Naive thymus-derived CD8-positive, alpha-beta T cell (primary cell): ENCODE data around the gene CHTOP. TPM values are rescaled to one million over a fixed set of nuclear protein-coding genes. Genes with fewer than 3 reads are reported as not detected.

ENCODE experiments used
- ATAC-seq, 2 donors: fragments of 150-1000 bp; cut with Tn5 transposase in 1 of 2; sonication (Bioruptor Pico), chemical (Tn5 transposase) in 1 of 2; 1 replicate in 1 of 2; 2 replicates in 1 of 2; pipeline ENCODE4 v1.10.0; 2021; ENCODE audit warnings: mild to moderate bottlenecking in 2 of 2, moderate library complexity in 2 of 2
- POLR2A ChIA-PET: fragments of 350-600 bp; sonication (Branson Sonifier 250); formaldehyde crosslinking; loops from one replicate; lab custom pipeline; 2021; ENCODE audit warnings: antibody characterized with exemption; lab: Charles Lee
- DNase-seq, 10 donors: peaks; one replicate each; pipeline versions ENCODE4 v3.0.0 to v3.0.0-alpha.2; 2020 to 2022
- H3K27ac Mint-ChIP-seq, 10 donors: one replicate each; pipeline ENCODE4 v1.8.0; 2020 to 2022; ENCODE audit warnings: mild to moderate bottlenecking in 10 of 10, mixed read lengths in 10 of 10, moderate library complexity in 4 of 10, inconsistent platforms in 1 of 10
- H3K27me3 Mint-ChIP-seq, 5 donors: one replicate each; pipeline ENCODE4 v1.8.0; 2021 to 2022; ENCODE audit warnings: mixed read lengths in 5 of 5
- H3K36me3 Mint-ChIP-seq, 3 donors: one replicate each; pipeline ENCODE4 v1.8.0; 2020 to 2022; ENCODE audit warnings: mixed read lengths in 3 of 3, mild to moderate bottlenecking in 2 of 3, inconsistent platforms in 1 of 3
- H3K4me1 Mint-ChIP-seq, 4 donors: one replicate each; pipeline ENCODE4 v1.8.0; 2021 to 2022; ENCODE audit warnings: mixed read lengths in 4 of 4
- H3K4me3 Mint-ChIP-seq, 10 donors: one replicate each; pipeline ENCODE4 v1.8.0; 2020 to 2022; ENCODE audit warnings: mild to moderate bottlenecking in 10 of 10, mixed read lengths in 10 of 10, moderate library complexity in 6 of 10, inconsistent platforms in 1 of 10
- H3K9me3 Mint-ChIP-seq, 9 donors: one replicate each; pipeline ENCODE4 v1.8.0; 2020 to 2022; ENCODE audit warnings: mixed read lengths in 9 of 9, mild to moderate bottlenecking in 3 of 9, inconsistent platforms in 1 of 9, moderate library complexity in 1 of 9
- polyA plus RNA-seq, 3 donors: library from polyadenylated mRNA; unstranded; fragments of 300-500 nt; fragmentation: Illumina TruSeq; gene quantifications; one replicate each; pipeline ENCODE4 v1.2.3, GENCODE V29; 2021
- total RNA-seq, 8 experiments: library from RNA in 2 of 8; stranded (reverse) in 2 of 8; gene quantifications; one replicate each; pipeline ENCODE4 v1.2.3 and lab custom pipeline; 2021 to 2026

The CHTOP gene
- total and polyA plus RNA-seq, 5 experiments from 2014 or later = 45.2 to 155 (median 74.7) TPM

DNA sequence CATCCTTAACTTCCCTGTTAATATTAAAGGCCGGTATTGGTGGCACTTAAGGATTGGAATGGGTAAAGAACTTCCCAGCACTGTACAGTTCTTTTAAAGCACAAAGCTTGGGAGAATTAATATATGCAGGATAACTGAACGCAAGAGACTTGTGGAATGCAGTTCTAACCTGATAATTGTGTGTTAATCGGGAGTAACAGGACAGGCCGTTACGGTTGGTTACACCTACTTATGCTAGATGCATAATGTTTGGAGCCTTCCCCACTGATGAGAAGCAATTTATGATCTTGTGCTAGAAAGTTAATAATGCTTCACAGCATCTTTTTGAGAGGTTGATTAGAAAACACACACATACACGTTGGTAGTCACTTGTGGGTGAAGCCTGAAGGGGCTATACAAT, 7.0 kb downstream of the CHTOP start:
- H3K4me3 Mint-ChIP-seq = peak overlapping the region in 1 of 10 donors; percentile 0

DNA sequence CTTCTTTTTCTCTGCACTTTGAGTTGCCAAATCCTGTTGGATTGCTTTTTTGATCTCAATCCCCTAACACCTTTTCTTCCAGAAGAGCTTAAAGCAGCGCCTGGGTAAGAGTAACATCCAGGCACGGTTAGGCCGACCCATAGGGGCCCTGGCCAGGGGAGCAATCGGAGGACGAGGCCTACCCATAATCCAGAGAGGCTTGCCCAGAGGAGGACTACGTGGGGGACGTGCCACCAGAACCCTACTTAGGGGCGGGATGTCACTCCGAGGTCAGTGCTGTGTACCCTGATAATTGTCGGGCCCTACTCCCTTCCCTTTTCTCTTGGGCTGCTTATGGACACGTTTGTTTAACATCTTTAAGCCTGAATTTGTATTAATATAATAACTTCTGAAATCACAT, 8.3 kb downstream of the CHTOP start:
- H3K27me3 Mint-ChIP-seq = no peaks in the 10 kb centered on the region
- no peak for DNase-seq
- POLR2A ChIA-PET = no interaction called here
- ATAC-seq = no peak
- H3K4me3 Mint-ChIP-seq = peak overlapping the region in 2 of 10 donors; percentile 13 to 14
- H3K36me3 Mint-ChIP-seq = peaks cover 26 to 95% (median 34%) of the 10 kb centered on the region in 3 donors
- peak overlapping the region in 5 of 10 donors; percentile 37 to 86 (median 66) for H3K27ac Mint-ChIP-seq
- H3K9me3 Mint-ChIP-seq = no peaks in the 10 kb centered on the region
- peaks cover 25 to 76% (median 76%) of the 10 kb centered on the region in 4 donors for H3K4me1 Mint-ChIP-seq

More for the DNA sequence above, 7.0 kb downstream of the CHTOP start:
- no peaks in the 10 kb centered on the region for H3K9me3 Mint-ChIP-seq
- ATAC-seq = no peak
- peaks cover 23 to 76% (median 73%) of the 10 kb centered on the region in 4 donors for H3K4me1 Mint-ChIP-seq
- DNase-seq = no peak
- POLR2A ChIA-PET = interaction anchor here (3.9 kb wide), 1 partner anchor 9 kb away, joined by 26 read pairs; no protein-coding TSS in a partner anchor
- peak overlapping the region in 5 of 10 donors; percentile 17 to 69 (median 33) for H3K27ac Mint-ChIP-seq
- H3K36me3 Mint-ChIP-seq = peaks cover 28 to 95% (median 33%) of the 10 kb centered on the region in 3 donors
- no peaks in the 10 kb centered on the region for H3K27me3 Mint-ChIP-seq

DNA sequence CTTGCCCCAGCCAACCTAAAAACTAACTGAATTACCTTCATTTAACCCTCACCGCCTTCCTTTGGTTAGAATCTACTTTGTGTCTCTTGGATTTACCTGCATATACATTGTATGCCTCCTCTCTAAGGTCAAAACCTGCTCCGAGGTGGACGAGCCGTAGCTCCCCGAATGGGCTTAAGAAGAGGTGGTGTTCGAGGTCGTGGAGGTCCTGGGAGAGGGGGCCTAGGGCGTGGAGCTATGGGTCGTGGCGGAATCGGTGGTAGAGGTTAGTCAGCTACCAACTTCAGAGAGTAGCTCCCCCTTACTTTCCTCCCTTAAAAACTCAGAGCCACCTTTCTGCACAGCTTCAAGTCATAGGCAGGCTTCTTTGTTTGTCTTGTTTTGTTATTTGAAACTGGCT, 9.2 kb downstream of the CHTOP start:
- peaks cover 30 to 80% (median 79%) of the 10 kb centered on the region in 4 donors for H3K4me1 Mint-ChIP-seq
- DNase-seq = no peak
- POLR2A ChIA-PET = interaction anchor here (0.8 to 10.4 kb wide), 3 partner anchors 9 to 16 kb away, joined by 3 to 85 read pairs (median 6); partner anchors contain the start of genes CHTOP and SNAPIN
- H3K9me3 Mint-ChIP-seq = no peaks in the 10 kb centered on the region
- peaks cover 20 to 90% (median 32%) of the 10 kb centered on the region in 3 donors for H3K36me3 Mint-ChIP-seq
- H3K4me3 Mint-ChIP-seq = no peak overlapping the region
- ATAC-seq = no peak
- peak overlapping the region in 9 of 10 donors; percentile 0 to 86 (median 47) for H3K27ac Mint-ChIP-seq
- no peaks in the 10 kb centered on the region for H3K27me3 Mint-ChIP-seq

DNA sequence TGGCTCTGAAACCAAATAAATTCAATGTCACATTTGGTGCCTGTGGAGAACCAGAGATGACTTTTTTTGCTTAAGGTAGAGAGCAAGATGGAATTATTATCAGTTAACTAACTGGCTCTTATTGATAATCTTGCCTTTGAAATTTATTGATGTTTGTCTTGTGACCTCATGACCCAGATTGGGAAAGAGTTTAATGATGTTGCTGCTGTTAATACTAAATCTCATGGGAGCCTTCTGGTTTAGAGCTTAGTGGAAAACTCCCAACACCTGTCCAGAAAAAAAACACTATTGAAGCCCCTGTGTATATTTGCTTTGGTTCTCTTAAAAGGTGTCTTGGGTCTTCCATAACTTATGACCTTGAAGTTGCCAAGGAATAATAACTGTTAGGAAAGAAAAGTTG, 9.9 kb downstream of the CHTOP start:
- peaks cover 20 to 82% (median 32%) of the 10 kb centered on the region in 3 donors for H3K36me3 Mint-ChIP-seq
- peaks cover 32 to 83% (median 81%) of the 10 kb centered on the region in 4 donors for H3K4me1 Mint-ChIP-seq
- no peaks in the 10 kb centered on the region for H3K9me3 Mint-ChIP-seq
- POLR2A ChIA-PET = interaction anchor here (0.6 to 10.4 kb wide), 5 partner anchors 8 to 107 kb away, joined by 3 to 85 read pairs (median 4); partner anchors contain the start of genes CHTOP and SNAPIN
- no peak for DNase-seq
- H3K27ac Mint-ChIP-seq = peak overlapping the region in 9 of 10 donors; percentile 18 to 81 (median 50)
- peak overlapping the region in 1 of 10 donors; percentile 15 for H3K4me3 Mint-ChIP-seq
- no peaks in the 10 kb centered on the region for H3K27me3 Mint-ChIP-seq
- ATAC-seq = no peak

DNA sequence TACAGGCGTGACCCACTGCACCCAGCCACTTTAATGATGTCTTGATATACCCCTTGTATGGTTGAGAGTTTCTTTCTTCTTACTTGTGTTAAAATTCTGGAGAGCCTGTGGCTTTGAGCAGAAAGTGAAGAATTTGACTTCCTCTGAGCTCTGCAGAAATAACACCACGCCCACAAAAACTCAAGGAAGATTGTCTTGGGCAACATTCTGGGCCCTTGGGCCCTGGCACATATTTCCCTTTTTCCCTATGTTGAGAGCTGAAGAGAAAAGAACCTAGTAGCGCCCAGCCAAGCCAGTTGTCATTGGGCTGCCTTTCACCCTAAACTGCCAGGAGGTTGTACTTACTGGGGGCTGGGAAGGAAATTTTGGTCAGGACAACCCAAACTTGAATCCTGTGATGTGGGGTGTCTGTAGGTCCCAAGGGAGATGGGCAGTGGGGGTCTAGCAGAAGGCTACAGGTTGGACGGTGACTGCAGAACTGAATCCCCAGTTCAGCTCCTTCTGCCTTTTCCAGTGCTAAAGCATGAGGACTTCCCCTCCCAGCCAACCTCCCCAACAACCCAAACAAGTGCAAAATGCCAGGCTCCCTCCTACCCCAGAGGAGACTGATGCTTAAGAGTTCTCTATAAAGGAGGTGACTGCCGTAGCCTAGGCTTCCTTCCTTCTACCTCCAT, 12.9 kb downstream of the CHTOP start:
- Mint-ChIP-seq H3K27ac (peak overlapping the region; percentile 67 to 94 (median 81)), H3K27me3 (no peaks in the 10 kb centered on the region), H3K9me3 (no peaks in the 10 kb centered on the region), H3K36me3 (peaks cover 20 to 57% (median 27%) of the 10 kb centered on the region in 3 donors), H3K4me1 (peaks cover 40 to 84% (median 82%) of the 10 kb centered on the region in 4 donors), H3K4me3 (peak overlapping the region in 6 of 10 donors; percentile 11 to 75 (median 32))
- DNase-seq (no peak), ATAC-seq (no peak)
- POLR2A ChIA-PET = interaction anchor here (0.6 to 10.4 kb wide), 3 partner anchors 9 to 136 kb away, joined by 3 to 85 read pairs (median 7); partner anchors contain the start of gene CHTOP

DNA sequence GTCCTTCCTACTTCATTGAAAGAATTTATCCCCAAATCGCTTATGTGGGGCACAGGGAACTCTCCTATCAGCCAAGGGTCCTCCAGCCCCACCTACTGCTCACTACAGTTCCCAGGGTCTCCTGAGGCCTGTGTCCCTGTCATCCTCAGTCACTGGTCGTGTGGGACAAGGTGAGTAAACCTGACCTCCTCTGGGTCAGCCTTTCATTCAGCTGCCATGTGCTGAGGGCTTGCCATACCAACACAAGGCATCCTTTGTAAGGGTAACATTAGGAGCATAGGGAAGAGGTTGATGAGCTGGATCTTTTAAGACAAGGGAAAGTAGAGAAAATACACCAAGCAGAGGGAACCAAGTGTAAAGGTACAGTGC, 13.5 kb downstream of the CHTOP start:
- peak overlapping the region; percentile 67 to 94 (median 81) for H3K27ac Mint-ChIP-seq
- H3K9me3 Mint-ChIP-seq = no peaks in the 10 kb centered on the region
- no peaks in the 10 kb centered on the region for H3K27me3 Mint-ChIP-seq
- peaks cover 40 to 79% (median 77%) of the 10 kb centered on the region in 4 donors for H3K4me1 Mint-ChIP-seq
- peak overlapping the region in 6 of 10 donors; percentile 11 to 50 (median 26) for H3K4me3 Mint-ChIP-seq
- ATAC-seq = no peak
- DNase-seq = no peak
- POLR2A ChIA-PET = interaction anchor here (0.6 to 10.4 kb wide), 4 partner anchors 9 to 136 kb away, joined by 3 to 85 read pairs (median 6); partner anchors contain the start of gene CHTOP
- H3K36me3 Mint-ChIP-seq = peaks cover 20 to 51% (median 27%) of the 10 kb centered on the region in 3 donors

DNA sequence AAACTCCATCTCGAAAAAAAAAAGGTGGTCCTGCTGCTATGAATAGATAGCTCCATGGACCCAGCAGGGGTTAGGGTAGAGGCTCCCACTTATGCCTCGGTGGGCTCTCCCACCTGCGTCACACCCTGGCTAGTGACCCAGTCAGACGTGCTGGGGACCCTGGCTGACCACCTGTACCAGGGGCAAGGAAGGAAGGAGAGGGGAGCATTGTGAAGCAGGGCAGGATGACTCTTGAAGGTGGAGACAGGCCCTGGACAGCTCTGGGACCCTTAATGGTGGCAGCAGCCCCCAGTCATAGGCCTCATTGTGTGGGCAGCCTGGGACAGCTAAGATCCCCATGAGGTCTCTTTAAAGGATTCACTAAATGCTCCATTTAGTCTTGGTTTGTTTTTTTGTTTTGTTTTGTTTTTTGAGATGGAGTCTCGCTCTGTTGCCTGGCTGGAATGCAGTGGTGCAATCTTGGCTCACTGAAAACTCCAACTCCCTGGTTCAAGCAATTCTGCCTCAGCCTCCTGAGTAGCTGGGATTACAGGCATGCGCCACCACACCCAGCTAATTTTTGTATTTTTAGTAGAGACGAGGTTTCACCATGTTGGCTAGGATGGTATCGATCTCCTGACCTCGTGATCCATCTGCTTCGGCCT, 14.3 kb downstream of the CHTOP start:
- Mint-ChIP-seq H3K4me3 (peak overlapping the region in 5 of 10 donors; percentile 20 to 53 (median 50)), H3K4me1 (peaks cover 39 to 74% (median 72%) of the 10 kb centered on the region in 4 donors), H3K9me3 (no peaks in the 10 kb centered on the region), H3K27me3 (no peaks in the 10 kb centered on the region), H3K36me3 (peaks cover 20 to 43% (median 23%) of the 10 kb centered on the region in 3 donors), H3K27ac (peak overlapping the region in 9 of 10 donors; percentile 68 to 97 (median 90))
- no peak for ATAC-seq
- no peak for DNase-seq
- POLR2A ChIA-PET = interaction anchor here (0.9 to 10.4 kb wide), 6 partner anchors 9 to 116 kb away, joined by 3 to 85 read pairs (median 7); partner anchors contain the start of genes CHTOP and INTS3

DNA sequence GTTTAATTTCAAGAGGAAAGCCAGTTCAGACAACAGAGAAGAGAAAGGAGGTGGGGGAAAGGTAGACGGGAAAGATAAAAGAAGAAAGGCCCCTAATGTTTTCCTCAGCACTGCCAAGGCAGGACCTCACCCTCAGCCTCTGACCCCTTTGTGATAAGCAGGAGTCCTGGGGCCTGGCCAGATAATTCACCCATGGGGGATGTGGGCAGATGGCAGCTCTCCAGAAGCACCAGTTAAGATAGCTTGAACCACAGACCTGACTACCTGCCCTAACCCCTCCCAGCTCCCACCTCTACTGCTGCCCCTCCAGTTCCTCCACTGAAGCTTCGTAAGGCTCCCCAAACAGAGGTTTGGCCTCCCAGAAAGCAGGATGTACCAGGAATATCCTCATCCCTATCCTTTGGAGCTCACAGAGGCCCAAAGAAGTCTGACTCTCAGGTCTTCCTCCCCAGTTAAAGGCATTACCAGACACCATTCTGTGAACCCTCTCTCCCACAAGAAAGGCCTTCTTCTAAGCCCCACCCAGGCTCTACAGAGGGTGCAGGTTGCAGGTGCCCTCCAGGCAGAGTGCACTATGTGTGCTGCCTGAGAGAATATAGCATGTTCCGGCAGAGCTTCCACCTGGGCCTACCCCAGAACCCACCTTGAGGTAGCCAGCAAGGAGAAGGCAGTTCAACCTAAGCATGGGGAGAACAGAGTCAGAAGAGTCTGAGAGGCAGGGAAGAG, 15.4 kb downstream of the CHTOP start:
- POLR2A ChIA-PET = interaction anchor here (0.5 to 10.4 kb wide), 10 partner anchors 10 to 112 kb away, joined by 3 to 85 read pairs (median 6); partner anchors contain the start of genes CHTOP, ILF2, INTS3 and NPR1
- peaks cover 32 to 63% (median 61%) of the 10 kb centered on the region in 4 donors for H3K4me1 Mint-ChIP-seq
- no peaks in the 10 kb centered on the region for H3K9me3 Mint-ChIP-seq
- peak overlapping the region; percentile 71 to 97 (median 94) for H3K27ac Mint-ChIP-seq
- peak overlapping the region; percentile 61 to 91 (median 83) for H3K4me3 Mint-ChIP-seq
- ATAC-seq = peak; percentile 90 to 97
- DNase-seq = peak in 8 of 10 donors; percentile 13 to 75 (median 48)
- H3K27me3 Mint-ChIP-seq = no peaks in the 10 kb centered on the region
- peaks cover 11 to 32% (median 16%) of the 10 kb centered on the region in 3 donors for H3K36me3 Mint-ChIP-seq

DNA sequence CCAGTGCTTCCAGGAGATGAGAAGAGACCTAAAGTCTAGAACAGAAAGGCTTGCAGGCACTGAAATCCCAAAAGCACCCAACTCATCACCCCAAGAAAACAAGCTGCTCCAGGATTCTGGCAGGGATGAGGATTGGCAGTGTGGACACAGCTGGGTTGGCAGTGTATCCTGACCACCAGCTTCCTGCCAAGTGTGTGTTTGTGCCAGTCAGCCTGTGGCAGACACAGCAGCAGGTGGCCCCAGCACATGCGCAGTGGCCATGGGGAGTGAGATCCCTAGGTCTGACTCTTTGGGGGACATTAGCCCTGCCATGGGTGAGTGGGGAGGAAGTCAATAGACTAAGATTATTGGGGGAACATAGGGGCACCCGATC, 16.0 kb downstream of the CHTOP start:
- Mint-ChIP-seq H3K4me1 (peaks cover 32 to 58% (median 55%) of the 10 kb centered on the region in 4 donors), H3K27me3 (no peaks in the 10 kb centered on the region), H3K36me3 (peaks cover 8 to 26% (median 13%) of the 10 kb centered on the region in 3 donors), H3K4me3 (peak overlapping the region; percentile 61 to 91 (median 83)), H3K9me3 (no peaks in the 10 kb centered on the region), H3K27ac (peak overlapping the region; percentile 71 to 97 (median 94))
- ATAC-seq (peak; percentile 42 to 45), DNase-seq (no peak)
- POLR2A ChIA-PET = interaction anchor here (0.7 to 10.4 kb wide), 8 partner anchors 9 to 114 kb away, joined by 3 to 85 read pairs (median 10); partner anchors contain the start of genes CHTOP, ILF2, INTS3 and NPR1

DNA sequence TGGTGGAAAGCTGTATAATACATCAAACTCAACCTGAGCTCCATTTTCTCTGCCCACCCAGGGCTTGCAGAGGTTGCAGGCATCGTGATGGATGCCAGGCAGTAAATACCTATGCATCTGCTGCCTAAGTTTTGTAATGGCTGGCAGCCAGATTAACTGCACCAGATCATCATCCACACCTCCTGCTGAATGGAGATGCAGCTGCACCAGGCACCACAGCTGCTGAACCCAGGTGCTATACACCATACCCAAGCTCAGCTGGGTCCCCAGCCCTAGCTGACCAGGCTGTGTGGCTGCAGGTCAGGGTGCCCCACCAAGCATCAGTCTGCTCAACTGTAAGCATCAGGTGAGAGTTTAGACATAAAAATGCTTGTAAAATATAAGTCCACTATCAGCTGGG, 17.9 kb downstream of the CHTOP start:
- Mint-ChIP-seq H3K36me3 (peaks cover 0 to 7% (median 1%) of the 10 kb centered on the region in 3 donors), H3K4me3 (no peak overlapping the region), H3K27me3 (no peaks in the 10 kb centered on the region), H3K27ac (no peak overlapping the region), H3K9me3 (no peaks in the 10 kb centered on the region), H3K4me1 (peaks cover 22 to 42% (median 37%) of the 10 kb centered on the region in 4 donors)
- ATAC-seq (no peak), DNase-seq (no peak)
- POLR2A ChIA-PET = interaction anchor here (0.7 to 10.4 kb wide), 6 partner anchors 8 to 20 kb away, joined by 3 to 85 read pairs (median 4); partner anchors contain the start of genes CHTOP and ILF2

DNA sequence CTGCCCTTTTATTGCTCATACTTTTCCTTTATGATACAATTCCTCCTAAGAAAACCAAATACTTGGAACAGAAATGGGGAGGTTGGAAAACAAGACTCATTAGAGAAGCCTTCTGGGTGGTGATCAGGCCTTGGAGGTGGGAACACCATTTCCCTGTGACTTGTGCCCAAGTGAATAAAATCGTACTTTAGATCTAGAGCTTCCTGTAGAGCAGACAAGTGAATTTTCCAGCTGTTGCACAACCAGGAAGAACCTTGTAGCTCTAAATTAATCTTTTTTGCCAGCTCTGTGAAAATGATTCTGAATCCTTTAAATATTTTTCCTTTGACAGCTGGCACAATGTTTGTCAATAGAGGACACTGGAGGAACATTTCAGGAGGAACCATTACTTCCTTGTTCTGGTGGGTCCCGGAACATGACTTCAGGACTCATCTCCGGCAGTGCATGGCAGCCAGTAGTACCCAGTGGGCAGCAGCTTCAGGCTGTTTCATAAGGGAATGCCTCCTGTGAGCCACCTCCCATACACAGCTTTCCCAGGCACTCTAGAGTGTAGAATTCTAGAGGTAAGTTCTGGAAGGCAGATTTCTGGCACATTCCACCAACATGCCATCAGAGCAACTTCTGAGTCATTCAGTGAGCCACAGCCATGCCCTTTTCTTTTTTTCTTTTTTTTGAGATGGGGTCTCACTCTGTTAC, 19.1 kb downstream of the CHTOP start:
- Mint-ChIP-seq H3K4me1 (peaks cover 14 to 30% (median 26%) of the 10 kb centered on the region in 4 donors), H3K4me3 (no peak overlapping the region), H3K27me3 (no peaks in the 10 kb centered on the region), H3K9me3 (no peaks in the 10 kb centered on the region), H3K27ac (peak overlapping the region in 3 of 10 donors; percentile 7 to 71 (median 56)), H3K36me3 (no peaks in the 10 kb centered on the region)
- POLR2A ChIA-PET = interaction anchor here (0.7 to 10.4 kb wide), 5 partner anchors 9 to 1604 kb away, joined by 3 to 85 read pairs (median 3); partner anchors contain the start of genes CHTOP and ILF2
- no peak for DNase-seq
- no peak for ATAC-seq
